Measurements from ENCODE around the gene RGL2. TPM values are rescaled to one million over a fixed set of nuclear protein-coding genes. Genes with fewer than 3 reads are reported as not detected.

Gene RGL2
- polyA plus RNA-seq, 1 of the 3 experiments (the other 2 are of a cell fraction), result 59.4 TPM

- peaks cover 2 to 15% of the 10 kb centered on the region in 2 experiments; a peak in 2 of 4 replicates for H3K4me1 ChIP-seq (ENCODE audit: control insufficient read depth in 1 of 2, insufficient read depth in 2 of 2, low read depth in 1 of 2, low read length in 1 of 2)
- no peaks in the 10 kb centered on the region for H3K9me2 ChIP-seq
- H3K27me3 ChIP-seq (ENCODE audit: insufficient read depth), result no peaks in the 10 kb centered on the region
- no peaks in the 10 kb centered on the region for H3K9me3 ChIP-seq
- no peak overlapping the region for H3K9ac ChIP-seq
- CTCF ChIA-PET, result interaction anchor here (3.9 kb wide), 1 partner anchor 19 kb away, joined by 19 read pairs; the partner anchor contains the start of gene B3GALT4
- no peak for TF ChIP-seq REST (IDR thresholded peaks at IDR 0.05; ENCODE audit: low read depth, low read length)
- no peak for DNase-seq
- WGBS (ENCODE audit: low lambda C conversion rate), result 87% methylated on average over 6 of the region's 15 CpGs
- peaks cover 11% of the 10 kb centered on the region; the same call in 1 of the 2 replicates for H4K20me1 ChIP-seq (ENCODE audit: insufficient read depth)
- H3K36me3 ChIP-seq (replicated peaks in 1 of 2; ENCODE audit: control insufficient read depth in 1 of 2, insufficient read depth in 2 of 2, low read length in 1 of 2), result peaks cover 17 to 48% of the 10 kb centered on the region in 2 experiments
- POLR2A ChIA-PET, result no interaction called here
- peaks cover 27% of the 10 kb centered on the region for H3K79me2 ChIP-seq (ENCODE audit: insufficient read depth)
- H3K4me2 ChIP-seq, result no peak overlapping the region
- peaks cover 18% of the 10 kb centered on the region for H3F3A ChIP-seq (replicated peaks; ENCODE audit: insufficient read depth)
- no peak overlapping the region for H3K27ac ChIP-seq (ENCODE audit: low read depth in 2 of 2, low read length in 1 of 2)
- no peak overlapping the region for H2AFZ ChIP-seq (ENCODE audit: low read depth)
- H3K4me3 ChIP-seq (ENCODE audit: low read depth in 2 of 2, low read length in 1 of 2), result no peak overlapping the region
These were observed 2.9 kb downstream of the RGL2 start for GRCh38 chr6:33295621-33296369.

GRCh38 chr6:33294086-33294823 lies 4.5 kb downstream of the RGL2 start:
- Histone ChIP-seq H3K9me3 (no peaks in the 10 kb centered on the region), H3K4me2 (no peak overlapping the region), H3F3A (replicated peaks; ENCODE audit: insufficient read depth) (peaks cover 3% of the 10 kb centered on the region), H3K9ac (no peak overlapping the region), H2AFZ (ENCODE audit: low read depth) (no peak overlapping the region), H3K4me3 (ENCODE audit: low read depth in 2 of 2, low read length in 1 of 2) (no peak overlapping the region), H3K36me3 (replicated peaks in 1 of 2; ENCODE audit: control insufficient read depth in 1 of 2, insufficient read depth in 2 of 2, low read length in 1 of 2) (peaks cover 17 to 52% of the 10 kb centered on the region in 2 experiments), H3K27ac (ENCODE audit: low read depth in 2 of 2, low read length in 1 of 2) (peak overlapping the region in 1 of 2 experiments; percentile 34; a peak in 1 of 4 replicates), H3K4me1 (ENCODE audit: control insufficient read depth in 1 of 2, insufficient read depth in 2 of 2, low read depth in 1 of 2, low read length in 1 of 2) (peaks cover 5 to 24% of the 10 kb centered on the region in 2 experiments; a peak in 3 of 4 replicates), H3K9me2 (no peaks in the 10 kb centered on the region), H4K20me1 (ENCODE audit: insufficient read depth) (no peaks in the 10 kb centered on the region), H3K27me3 (ENCODE audit: insufficient read depth) (no peaks in the 10 kb centered on the region), H3K79me2 (ENCODE audit: insufficient read depth) (peaks cover 38% of the 10 kb centered on the region)
- DNase-seq, result no peak
- 63% methylated on average over 9 of the region's 10 CpGs for WGBS (ENCODE audit: low lambda C conversion rate)
- ChIA-PET CTCF (interaction anchor here (3.9 kb wide), 1 partner anchor 17 kb away, joined by 19 read pairs; the partner anchor contains the start of gene B3GALT4), POLR2A (no interaction called here)
- no peak for TF ChIP-seq SIN3A (IDR thresholded peaks at IDR 0.05; ENCODE audit: borderline replicate concordance, low read depth, low read length)
- TF ChIP-seq FOXM1 (IDR thresholded peaks at IDR 0.05; ENCODE audit: low read depth), result no peak
- TF ChIP-seq ZBTB33 (IDR thresholded peaks at IDR 0.05; ENCODE audit: borderline replicate concordance, low read depth), result no peak
